ENCODE measurements around the gene ELMOD2.

Gene ELMOD2, protein sequence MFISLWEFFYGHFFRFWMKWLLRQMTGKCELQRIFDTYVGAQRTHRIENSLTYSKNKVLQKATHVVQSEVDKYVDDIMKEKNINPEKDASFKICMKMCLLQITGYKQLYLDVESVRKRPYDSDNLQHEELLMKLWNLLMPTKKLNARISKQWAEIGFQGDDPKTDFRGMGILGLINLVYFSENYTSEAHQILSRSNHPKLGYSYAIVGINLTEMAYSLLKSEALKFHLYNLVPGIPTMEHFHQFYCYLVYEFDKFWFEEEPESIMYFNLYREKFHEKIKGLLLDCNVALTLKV

DNA sequence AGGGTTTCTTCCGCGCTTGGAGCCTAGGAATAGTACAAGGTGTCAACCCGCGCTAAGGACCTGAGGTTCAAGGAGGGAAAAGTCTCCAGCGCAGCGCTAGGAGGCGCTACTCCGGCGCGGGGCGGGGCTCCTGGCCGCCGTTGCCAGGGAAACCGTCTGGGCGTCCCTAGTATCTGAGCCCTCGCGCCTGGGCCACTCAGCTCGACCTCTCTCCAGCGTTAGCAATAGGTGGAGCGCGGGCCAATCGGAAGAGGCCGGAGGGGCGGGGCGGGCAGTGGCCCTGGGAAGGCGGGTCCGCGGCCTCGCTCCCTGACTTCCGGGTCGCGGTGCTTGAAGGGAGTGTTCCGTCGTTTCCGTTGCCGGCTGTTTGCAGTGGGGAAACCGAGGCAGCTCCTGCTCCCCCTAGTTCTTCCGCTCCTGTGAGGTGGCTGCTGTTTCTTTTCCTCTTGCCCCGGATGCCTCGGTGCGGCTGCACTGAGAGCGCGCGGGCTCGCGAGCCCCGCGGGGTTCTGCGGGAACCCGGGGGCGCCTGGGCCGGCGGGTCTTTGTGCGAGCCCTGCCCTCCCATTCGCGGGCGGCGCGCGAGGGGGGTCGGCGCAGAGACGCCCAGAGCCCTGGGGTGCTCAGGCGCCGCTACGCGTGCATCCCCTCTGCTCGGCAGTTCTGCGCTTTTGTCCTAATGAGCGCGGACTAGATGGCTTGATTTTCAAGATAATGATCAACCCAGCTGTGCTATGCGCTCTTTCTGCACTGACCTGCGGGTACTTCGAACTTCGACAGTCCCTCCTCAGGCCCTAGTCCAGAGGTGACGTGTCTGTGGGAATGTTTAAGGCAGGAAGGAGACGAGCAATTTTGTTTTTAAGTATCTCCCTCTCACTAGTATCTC, at the start of gene ELMOD2:
ELMOD2 (plus strand) TSS at position 312 of the 886 bp plus-strand sequence. CDS start 1,261 bp downstream, outside the sequence.
- in situ Hi-C loops (cut with MboI; ENCODE audit: low pct_unique_long_range_greater_than_20kb, low sequenced_read_pairs, unreplicated experiment) = no loop called here
- TF ChIP-seq, protein P1, sequence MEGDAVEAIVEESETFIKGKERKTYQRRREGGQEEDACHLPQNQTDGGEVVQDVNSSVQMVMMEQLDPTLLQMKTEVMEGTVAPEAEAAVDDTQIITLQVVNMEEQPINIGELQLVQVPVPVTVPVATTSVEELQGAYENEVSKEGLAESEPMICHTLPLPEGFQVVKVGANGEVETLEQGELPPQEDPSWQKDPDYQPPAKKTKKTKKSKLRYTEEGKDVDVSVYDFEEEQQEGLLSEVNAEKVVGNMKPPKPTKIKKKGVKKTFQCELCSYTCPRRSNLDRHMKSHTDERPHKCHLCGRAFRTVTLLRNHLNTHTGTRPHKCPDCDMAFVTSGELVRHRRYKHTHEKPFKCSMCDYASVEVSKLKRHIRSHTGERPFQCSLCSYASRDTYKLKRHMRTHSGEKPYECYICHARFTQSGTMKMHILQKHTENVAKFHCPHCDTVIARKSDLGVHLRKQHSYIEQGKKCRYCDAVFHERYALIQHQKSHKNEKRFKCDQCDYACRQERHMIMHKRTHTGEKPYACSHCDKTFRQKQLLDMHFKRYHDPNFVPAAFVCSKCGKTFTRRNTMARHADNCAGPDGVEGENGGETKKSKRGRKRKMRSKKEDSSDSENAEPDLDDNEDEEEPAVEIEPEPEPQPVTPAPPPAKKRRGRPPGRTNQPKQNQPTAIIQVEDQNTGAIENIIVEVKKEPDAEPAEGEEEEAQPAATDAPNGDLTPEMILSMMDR (IDR thresholded peaks at IDR 0.05; ENCODE audit: extremely low read depth, insufficient read depth, missing control alignments) = peak; percentile 95

DNA sequence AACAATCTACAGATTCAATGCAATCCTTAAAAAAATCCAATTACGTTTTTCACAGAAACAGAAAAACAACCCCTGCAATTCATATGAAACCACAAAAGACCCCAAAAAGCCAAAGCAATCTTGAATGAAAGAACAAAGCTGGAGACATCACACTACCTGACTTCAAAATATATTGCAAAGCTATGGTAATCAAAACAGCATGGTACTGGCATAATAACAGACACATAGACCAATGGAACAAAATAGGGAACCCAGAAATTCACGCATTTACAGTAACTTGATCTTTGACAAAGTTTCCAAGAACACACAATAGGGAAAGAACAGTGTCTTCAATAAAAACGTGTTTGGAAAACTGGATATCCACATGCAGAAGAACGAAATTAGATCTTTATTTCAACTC, 40.5 kb upstream of the ELMOD2 start:
- DNase-seq (ENCODE audit: low spot score) = no peak
- TF ChIP-seq, protein P1 (IDR thresholded peaks at IDR 0.05; ENCODE audit: extremely low read depth, insufficient read depth, missing control alignments) = no peak
- in situ Hi-C loops (cut with MboI; ENCODE audit: low pct_unique_long_range_greater_than_20kb, low sequenced_read_pairs, unreplicated experiment) = no loop called here

More for the DNA sequence above, at the start of gene ELMOD2:
- DNase-seq (ENCODE audit: low spot score) = peak; percentile 97

DNA sequence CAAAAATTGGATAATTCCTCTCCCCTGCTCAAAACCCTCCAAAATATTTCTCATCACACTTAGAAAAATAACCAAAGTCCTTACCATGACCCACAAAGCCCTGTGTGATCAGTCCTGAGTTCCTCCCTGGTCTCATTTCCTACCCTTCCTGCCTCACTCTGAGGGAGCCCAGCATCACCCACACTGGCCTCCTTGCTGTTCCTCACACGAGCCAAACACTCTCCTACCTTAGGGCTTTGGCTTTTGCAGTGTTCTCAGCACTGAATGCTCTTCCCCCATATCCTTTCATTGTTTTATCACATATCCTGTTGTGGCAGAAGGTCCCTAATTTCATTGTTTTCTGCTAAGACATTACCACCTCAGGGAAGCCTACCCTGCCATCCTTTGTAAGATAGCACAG, 38.0 kb upstream of the ELMOD2 start:
- in situ Hi-C loops (cut with MboI; ENCODE audit: low pct_unique_long_range_greater_than_20kb, low sequenced_read_pairs, unreplicated experiment) = no loop called here

DNA sequence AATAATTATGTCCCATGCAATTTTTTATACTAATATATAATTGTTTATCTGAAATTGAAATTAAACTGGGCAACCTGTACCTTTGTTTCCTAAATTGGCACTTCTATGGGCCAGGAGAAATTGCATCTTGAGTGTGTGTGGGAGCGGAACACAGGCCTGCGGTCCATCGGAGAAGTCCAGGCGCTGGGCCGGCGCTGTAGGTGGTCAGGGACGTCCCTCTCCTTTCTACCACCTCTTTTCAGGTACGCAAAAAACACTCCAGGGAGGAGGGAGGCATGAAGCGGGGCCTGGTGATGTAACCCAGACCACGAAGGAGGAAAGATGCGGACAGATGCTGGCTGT, 26.6 kb upstream of the ELMOD2 start:
- in situ Hi-C loops (cut with MboI; ENCODE audit: low pct_unique_long_range_greater_than_20kb, low sequenced_read_pairs, unreplicated experiment) = no loop called here
- no peak for DNase-seq (ENCODE audit: low spot score)
- TF ChIP-seq, protein P1 (IDR thresholded peaks at IDR 0.05; ENCODE audit: extremely low read depth, insufficient read depth, missing control alignments) = no peak

More for the DNA sequence above, 38.0 kb upstream of the ELMOD2 start:
- TF ChIP-seq, protein P1 (IDR thresholded peaks at IDR 0.05; ENCODE audit: extremely low read depth, insufficient read depth, missing control alignments) = no peak
- DNase-seq (ENCODE audit: low spot score) = no peak

DNA sequence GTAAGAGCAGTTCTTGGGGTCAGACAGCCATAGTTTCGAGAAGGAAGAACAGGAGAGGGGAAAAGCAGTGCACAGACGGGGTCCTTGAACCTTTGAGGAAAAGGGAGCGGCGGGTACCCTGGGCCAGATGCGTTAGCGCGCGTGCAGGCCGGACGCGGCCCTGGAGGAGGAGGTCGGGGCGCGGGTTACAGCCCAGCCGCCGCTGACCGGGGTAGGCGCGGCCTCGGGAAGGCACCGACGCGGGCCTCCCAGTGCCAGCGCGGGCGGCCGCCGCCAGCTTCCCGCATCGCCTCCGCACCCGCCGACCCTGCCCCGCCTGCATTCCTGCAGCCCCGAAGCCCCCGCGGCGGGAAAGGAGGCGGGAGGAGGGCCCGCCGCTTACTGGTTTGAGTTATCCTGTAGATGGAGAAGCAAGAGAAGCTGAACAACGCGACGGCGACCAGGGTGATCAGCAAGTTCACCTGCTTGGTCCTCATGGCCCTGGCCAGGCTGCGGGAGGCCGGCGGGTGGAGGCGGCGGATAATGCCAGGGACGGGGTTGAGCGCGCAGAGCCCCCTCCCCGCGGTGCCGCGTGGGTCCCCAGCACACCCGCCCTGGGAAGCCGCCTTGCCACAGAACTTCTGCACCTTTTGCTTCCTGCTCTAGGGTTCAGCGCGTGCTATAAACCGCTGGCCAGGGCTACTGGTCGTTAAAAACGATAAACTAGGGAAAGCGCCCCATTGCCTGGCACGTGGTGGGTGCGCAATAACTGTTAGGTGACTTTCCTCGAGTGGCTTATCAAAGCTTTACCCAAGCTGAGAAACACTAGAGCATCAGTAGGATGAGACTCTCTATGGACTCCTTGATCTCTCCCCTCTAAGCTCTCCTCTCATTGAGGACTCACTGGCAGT, 26.0 kb upstream of the ELMOD2 start, which contains the start of gene MGAT4D:
MGAT4D (minus strand) TSS at position 547 of the 890 bp plus-strand sequence; CDS start at position 476, 71 bp downstream.
- no peak for DNase-seq (ENCODE audit: low spot score)
- in situ Hi-C loops (cut with MboI; ENCODE audit: low pct_unique_long_range_greater_than_20kb, low sequenced_read_pairs, unreplicated experiment) = no loop called here
- TF ChIP-seq, protein P1 (IDR thresholded peaks at IDR 0.05; ENCODE audit: extremely low read depth, insufficient read depth, missing control alignments) = no peak

DNA sequence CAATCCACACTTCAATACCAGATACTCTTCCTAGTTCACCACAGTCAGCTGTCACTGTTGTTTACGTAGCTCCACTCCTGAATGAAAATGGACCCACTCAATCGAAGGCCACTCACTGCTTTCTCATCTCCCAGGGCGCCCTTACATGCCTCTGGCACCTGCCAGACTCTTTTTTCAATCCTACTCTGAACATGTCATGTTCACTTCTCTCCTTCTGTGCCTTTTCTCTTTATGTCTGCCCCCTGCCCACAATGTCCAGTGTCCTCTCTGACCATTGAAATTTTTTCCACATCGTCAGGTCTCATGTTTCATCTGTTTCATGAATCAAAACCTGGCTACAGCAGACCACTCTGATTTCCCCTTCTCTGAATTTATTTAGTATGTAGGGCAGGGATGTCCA, 24.6 kb upstream of the ELMOD2 start:
- in situ Hi-C loops (cut with MboI; ENCODE audit: low pct_unique_long_range_greater_than_20kb, low sequenced_read_pairs, unreplicated experiment) = no loop called here
- TF ChIP-seq, protein P1 (IDR thresholded peaks at IDR 0.05; ENCODE audit: extremely low read depth, insufficient read depth, missing control alignments) = no peak
- no peak for DNase-seq (ENCODE audit: low spot score)

Measured in GM13977 (cell line).